HG03354 (cell line): ENCODE results near the gene VPREB1.
"Not testable (repeated sequence)": the region's sequence is repeated elsewhere in the genome, so short reads cannot be mapped to it uniquely, and the experiment has no call there.

Source experiments
- ATAC-seq: cut with Tn5 transposase; IDR thresholded peaks from one replicate; pipeline ENCODE4 v1.9.1; 2021; ENCODE audit warnings: mild to moderate bottlenecking; ENCODE audit not compliant: unreplicated experiment, poor library complexity, severe bottlenecking

The VPREB1 gene

GRCh38 chr22:22289666-22290065 is 45.1 kb downstream of the VPREB1 start:
- ATAC-seq = not testable (repeated sequence)

GRCh38 chr22:22291129-22291806 is 46.7 kb downstream of the VPREB1 start:
- ATAC-seq = not testable (repeated sequence)

GRCh38 chr22:22292656-22293055 is 48.1 kb downstream of the VPREB1 start:
- ATAC-seq = not testable (repeated sequence)

GRCh38 chr22:22293436-22293835 is 48.9 kb downstream of the VPREB1 start:
- not testable (repeated sequence) for ATAC-seq

- ATAC-seq = not testable (repeated sequence)
These were observed 50.1 kb downstream of the VPREB1 start for GRCh38 chr22:22294641-22295040.
